Stimulated activated CD4-positive, alpha-beta T cell treated with anti-CD3 and anti-CD28 coated beads, TNF-alpha, amount 100 ng/mL, for 24 hours (primary cell): ENCODE results near the gene MT1F.
"Not testable (repeated sequence)": the region's sequence is repeated elsewhere in the genome, so short reads cannot be mapped to it uniquely, and the experiment has no call there.

Experiments
- DNase-seq, 3 experiments: peaks; one replicate each; pipeline ENCODE4 v3.0.0-alpha.2; 2020; ENCODE audit warnings: low read depth in 3 of 3

Gene MT1F

GRCh38 chr16:56657555-56658326, at the start of gene MT1F:
Gene MT1F, plus strand, starts transcription at chr16:56657959. Its CDS starts 100 bp downstream, at chr16:56658059.
- peak; percentile 50 to 81 (median 52) for DNase-seq

- DNase-seq: peak; percentile 82 to 91 (median 84)
Measured at GRCh38 chr16:56608043-56608875, 49.5 kb upstream of the MT1F start, which contains the start of gene MT2A. Gene MT2A, plus strand, starts transcription at chr16:56608584. Its CDS starts 72 bp downstream, at chr16:56608656.

GRCh38 chr16:56608876-56609462, 48.8 kb upstream of the MT1F start:
- DNase-seq: no peak

- DNase-seq: peak; percentile 53 to 70 (median 65)
Measured at GRCh38 chr16:56609463-56609921, 48.3 kb upstream of the MT1F start.

GRCh38 chr16:56610017-56610608, 47.6 kb upstream of the MT1F start:
- peak; percentile 64 to 79 (median 71) for DNase-seq

- peak in 1 of 3 experiments; percentile 51 for DNase-seq
Measured at GRCh38 chr16:56610609-56611111, 47.1 kb upstream of the MT1F start.

- DNase-seq: no peak
Measured at GRCh38 chr16:56611281-56611833, 46.4 kb upstream of the MT1F start.

- no peak for DNase-seq
Measured at GRCh38 chr16:56613706-56614105, 44.1 kb upstream of the MT1F start.

- DNase-seq: no peak
Measured at GRCh38 chr16:56614549-56614991, 43.2 kb upstream of the MT1F start.

GRCh38 chr16:56615353-56615752, 42.4 kb upstream of the MT1F start:
- DNase-seq: no peak

GRCh38 chr16:56616608-56617211, 41.0 kb upstream of the MT1F start:
- DNase-seq: no peak

GRCh38 chr16:56617212-56618085, 40.3 kb upstream of the MT1F start:
- peak in 1 of 3 experiments; percentile 71 for DNase-seq

GRCh38 chr16:56618138-56618537, 39.6 kb upstream of the MT1F start:
- no peak for DNase-seq

GRCh38 chr16:56620339-56620897, 37.3 kb upstream of the MT1F start:
- DNase-seq: no peak

- not testable (repeated sequence) for DNase-seq
Measured at GRCh38 chr16:56621665-56622445, 35.9 kb upstream of the MT1F start.

GRCh38 chr16:56623184-56623583, 34.6 kb upstream of the MT1F start:
- not testable (repeated sequence) for DNase-seq

- no peak for DNase-seq
Measured at GRCh38 chr16:56623637-56624036, 34.1 kb upstream of the MT1F start.

- peak; percentile 47 to 60 (median 58) for DNase-seq
Measured at GRCh38 chr16:56625140-56625942, 32.4 kb upstream of the MT1F start, which contains the start of gene MT1E. Gene MT1E, plus strand, starts transcription at chr16:56625781. Its CDS starts 71 bp downstream, at chr16:56625852.
